ENCODE measurements around the gene LPAR2.

Gene LPAR2

GRCh38 chr19:19663256-19664120, 35.5 kb upstream of the LPAR2 start, which contains the start of gene ATP13A1:
TSS of gene ATP13A1 (minus strand) at chr19:19663676. CDS start at chr19:19663666, 10 bp downstream.
- Histone ChIP-seq H2BK5ac (ENCODE audit: low read length) (peak within 1 kb of the TSS; percentile 75), H2AK5ac (ENCODE audit: low read depth, low read length) (peak within 1 kb of the TSS; percentile 92), H3K4ac (ENCODE audit: low read length) (no peak within 1 kb of the TSS), H3K18ac (ENCODE audit: low read length) (peak within 1 kb of the TSS; percentile 89), H3K4me2 (ENCODE audit: insufficient read depth, low read length, poor library complexity, severe bottlenecking) (peak within 1 kb of the TSS; percentile 99), H2BK15ac (ENCODE audit: low read length) (peak within 1 kb of the TSS; percentile 77), H2AFZ (ENCODE audit: low read length) (peak within 1 kb of the TSS; percentile 92), H3K9me3 (replicated peaks in 1 of 2; ENCODE audit: control insufficient read depth in 2 of 2, insufficient read depth in 1 of 2, low read depth in 1 of 2, low read length in 2 of 2) (no peaks in the 10 kb centered on the region), H3K27ac (replicated peaks; ENCODE audit: low read length) (peak within 1 kb of the TSS; percentile 95), H3K9ac (ENCODE audit: low read depth, low read length, poor library complexity) (peak within 1 kb of the TSS; percentile 96), H3K36me3 (replicated peaks in 1 of 2; ENCODE audit: control insufficient read depth in 2 of 2, insufficient read depth in 2 of 2, low read length in 2 of 2) (peaks cover 16 to 31% of the 10 kb centered on the region in 2 donors), H4K8ac (ENCODE audit: low read depth, low read length) (peak within 1 kb of the TSS; percentile 45), H2BK12ac (ENCODE audit: low read length) (no peak within 1 kb of the TSS), H3K23ac (ENCODE audit: low read depth, low read length, poor library complexity) (peak within 1 kb of the TSS; percentile 98), H4K91ac (ENCODE audit: low read depth, low read length, poor library complexity) (peak within 1 kb of the TSS; percentile 85), H2BK120ac (ENCODE audit: low read depth, low read length) (peak within 1 kb of the TSS; percentile 26), H3K79me1 (ENCODE audit: low read depth, low read length) (peaks cover 8% of the 10 kb centered on the region), H3K4me1 (ENCODE audit: control insufficient read depth in 2 of 2, insufficient read depth in 1 of 2, low read depth in 1 of 2, low read length in 2 of 2) (peaks cover 14 to 18% of the 10 kb centered on the region in 2 donors), H3K27me3 (ENCODE audit: control insufficient read depth in 3 of 3, insufficient read depth in 3 of 3, low read depth in 1 of 3, low read length in 3 of 3) (no peaks in the 10 kb centered on the region), H3K4me3 (ENCODE audit: low read length in 2 of 2) (peak within 1 kb of the TSS; percentile 88 to 97), H3K14ac (ENCODE audit: low read length) (peak within 1 kb of the TSS; percentile 39)
- peak; percentile 92 for DNase-seq (ENCODE audit: low spot score)
- no CpG with 5 or more reads among the region's 85 CpGs for WGBS, 2 donors (ENCODE audit: extremely low coverage in 2 of 2, insufficient read length in 2 of 2, insufficient replicate concordance in 1 of 2)

GRCh38 chr19:19662871-19663255, 34.8 kb upstream of the LPAR2 start:
- Histone ChIP-seq H3K14ac (ENCODE audit: low read length) (peak overlapping the region; percentile 39), H4K91ac (ENCODE audit: low read depth, low read length, poor library complexity) (peak overlapping the region; percentile 85), H3K4me1 (ENCODE audit: control insufficient read depth in 2 of 2, insufficient read depth in 1 of 2, low read depth in 1 of 2, low read length in 2 of 2) (peaks cover 11 to 14% of the 10 kb centered on the region in 2 donors), H3K27ac (replicated peaks; ENCODE audit: low read length) (no peak overlapping the region), H3K4ac (ENCODE audit: low read length) (no peak overlapping the region), H3K27me3 (ENCODE audit: control insufficient read depth in 3 of 3, insufficient read depth in 3 of 3, low read depth in 1 of 3, low read length in 3 of 3) (no peaks in the 10 kb centered on the region), H3K36me3 (replicated peaks in 1 of 2; ENCODE audit: control insufficient read depth in 2 of 2, insufficient read depth in 2 of 2, low read length in 2 of 2) (peaks cover 19 to 37% of the 10 kb centered on the region in 2 donors), H3K9me3 (replicated peaks in 1 of 2; ENCODE audit: control insufficient read depth in 2 of 2, insufficient read depth in 1 of 2, low read depth in 1 of 2, low read length in 2 of 2) (no peaks in the 10 kb centered on the region), H2AFZ (ENCODE audit: low read length) (peak overlapping the region; percentile 92), H2BK12ac (ENCODE audit: low read length) (no peak overlapping the region), H2AK5ac (ENCODE audit: low read depth, low read length) (peak overlapping the region; percentile 92), H2BK120ac (ENCODE audit: low read depth, low read length) (peak overlapping the region; percentile 26), H3K23ac (ENCODE audit: low read depth, low read length, poor library complexity) (peak overlapping the region; percentile 98), H2BK15ac (ENCODE audit: low read length) (peak overlapping the region; percentile 77), H3K4me3 (ENCODE audit: low read length in 2 of 2) (peak overlapping the region; percentile 88 to 97), H3K4me2 (ENCODE audit: insufficient read depth, low read length, poor library complexity, severe bottlenecking) (peak overlapping the region; percentile 99), H2BK5ac (ENCODE audit: low read length) (peak overlapping the region; percentile 69), H4K8ac (ENCODE audit: low read depth, low read length) (peak overlapping the region; percentile 45), H3K18ac (ENCODE audit: low read length) (peak overlapping the region; percentile 89), H3K9ac (ENCODE audit: low read depth, low read length, poor library complexity) (peak overlapping the region; percentile 96), H3K79me1 (ENCODE audit: low read depth, low read length) (peaks cover 8% of the 10 kb centered on the region)
- DNase-seq (ENCODE audit: low spot score), result no peak
- no CpG with 5 or more reads among the region's 17 CpGs for WGBS, 2 donors (ENCODE audit: extremely low coverage in 2 of 2, insufficient read length in 2 of 2, insufficient replicate concordance in 1 of 2)

GRCh38 chr19:19662344-19662743, 34.3 kb upstream of the LPAR2 start:
- peaks cover 11 to 14% of the 10 kb centered on the region in 2 donors for H3K4me1 ChIP-seq (ENCODE audit: control insufficient read depth in 2 of 2, insufficient read depth in 1 of 2, low read depth in 1 of 2, low read length in 2 of 2)
- H3K23ac ChIP-seq (ENCODE audit: low read depth, low read length, poor library complexity), result no peak overlapping the region
- no peak overlapping the region for H3K4ac ChIP-seq (ENCODE audit: low read length)
- peaks cover 8% of the 10 kb centered on the region for H3K79me1 ChIP-seq (ENCODE audit: low read depth, low read length)
- no peak overlapping the region for H3K18ac ChIP-seq (ENCODE audit: low read length)
- no peak for DNase-seq (ENCODE audit: low spot score)
- no CpG with 5 or more reads among the region's 8 CpGs for WGBS, 2 donors (ENCODE audit: extremely low coverage in 2 of 2, insufficient read length in 2 of 2, insufficient replicate concordance in 1 of 2)
- H3K9ac ChIP-seq (ENCODE audit: low read depth, low read length, poor library complexity), result no peak overlapping the region
- H3K27ac ChIP-seq (replicated peaks; ENCODE audit: low read length), result no peak overlapping the region
- H2BK15ac ChIP-seq (ENCODE audit: low read length), result no peak overlapping the region
- H2AFZ ChIP-seq (ENCODE audit: low read length), result no peak overlapping the region
- no peak overlapping the region for H3K14ac ChIP-seq (ENCODE audit: low read length)
- H3K4me2 ChIP-seq (ENCODE audit: insufficient read depth, low read length, poor library complexity, severe bottlenecking), result peak overlapping the region; percentile 99
- no peak overlapping the region for H2BK120ac ChIP-seq (ENCODE audit: low read depth, low read length)
- no peak overlapping the region for H2BK5ac ChIP-seq (ENCODE audit: low read length)
- no peak overlapping the region for H2BK12ac ChIP-seq (ENCODE audit: low read length)
- H3K4me3 ChIP-seq (ENCODE audit: low read length in 2 of 2), result peak overlapping the region in 1 of 2 donors; percentile 88
- H3K27me3 ChIP-seq (ENCODE audit: control insufficient read depth in 3 of 3, insufficient read depth in 3 of 3, low read depth in 1 of 3, low read length in 3 of 3), result no peaks in the 10 kb centered on the region
- no peak overlapping the region for H2AK5ac ChIP-seq (ENCODE audit: low read depth, low read length)
- H3K9me3 ChIP-seq (replicated peaks in 1 of 2; ENCODE audit: control insufficient read depth in 2 of 2, insufficient read depth in 1 of 2, low read depth in 1 of 2, low read length in 2 of 2), result no peaks in the 10 kb centered on the region
- peaks cover 22 to 42% of the 10 kb centered on the region in 2 donors for H3K36me3 ChIP-seq (replicated peaks in 1 of 2; ENCODE audit: control insufficient read depth in 2 of 2, insufficient read depth in 2 of 2, low read length in 2 of 2)
- no peak overlapping the region for H4K91ac ChIP-seq (ENCODE audit: low read depth, low read length, poor library complexity)
- no peak overlapping the region for H4K8ac ChIP-seq (ENCODE audit: low read depth, low read length)

- no peak overlapping the region for H3K18ac ChIP-seq (ENCODE audit: low read length)
- WGBS, 2 donors (ENCODE audit: extremely low coverage in 2 of 2, insufficient read length in 2 of 2, insufficient replicate concordance in 1 of 2), result no CpG with 5 or more reads among the region's 18 CpGs
These were observed 33.7 kb upstream of the LPAR2 start for GRCh38 chr19:19661675-19662251.

More at GRCh38 chr19:19661675-19662251, 33.7 kb upstream of the LPAR2 start:
- Histone ChIP-seq H2BK12ac (ENCODE audit: low read length) (no peak overlapping the region), H4K8ac (ENCODE audit: low read depth, low read length) (no peak overlapping the region), H3K36me3 (replicated peaks in 1 of 2; ENCODE audit: control insufficient read depth in 2 of 2, insufficient read depth in 2 of 2, low read length in 2 of 2) (peaks cover 28 to 48% of the 10 kb centered on the region in 2 donors), H3K9me3 (replicated peaks in 1 of 2; ENCODE audit: control insufficient read depth in 2 of 2, insufficient read depth in 1 of 2, low read depth in 1 of 2, low read length in 2 of 2) (no peaks in the 10 kb centered on the region), H2BK15ac (ENCODE audit: low read length) (no peak overlapping the region), H2BK5ac (ENCODE audit: low read length) (no peak overlapping the region), H3K27me3 (ENCODE audit: control insufficient read depth in 3 of 3, insufficient read depth in 3 of 3, low read depth in 1 of 3, low read length in 3 of 3) (no peaks in the 10 kb centered on the region), H4K91ac (ENCODE audit: low read depth, low read length, poor library complexity) (no peak overlapping the region), H3K4me1 (ENCODE audit: control insufficient read depth in 2 of 2, insufficient read depth in 1 of 2, low read depth in 1 of 2, low read length in 2 of 2) (peaks cover 11 to 14% of the 10 kb centered on the region in 2 donors), H3K4ac (ENCODE audit: low read length) (no peak overlapping the region), H3K14ac (ENCODE audit: low read length) (no peak overlapping the region), H3K9ac (ENCODE audit: low read depth, low read length, poor library complexity) (no peak overlapping the region), H3K79me1 (ENCODE audit: low read depth, low read length) (peaks cover 8% of the 10 kb centered on the region), H3K23ac (ENCODE audit: low read depth, low read length, poor library complexity) (no peak overlapping the region), H2BK120ac (ENCODE audit: low read depth, low read length) (no peak overlapping the region), H2AK5ac (ENCODE audit: low read depth, low read length) (no peak overlapping the region), H3K27ac (replicated peaks; ENCODE audit: low read length) (no peak overlapping the region), H3K4me2 (ENCODE audit: insufficient read depth, low read length, poor library complexity, severe bottlenecking) (no peak overlapping the region), H2AFZ (ENCODE audit: low read length) (no peak overlapping the region), H3K4me3 (ENCODE audit: low read length in 2 of 2) (peak overlapping the region in 1 of 2 donors; percentile 88)
- DNase-seq (ENCODE audit: low spot score), result no peak
